Measurements from ENCODE around the gene ADCY4. TPM values are rescaled to one million over a fixed set of nuclear protein-coding genes. Genes with fewer than 3 reads are reported as not detected.

Gene ADCY4
- total RNA-seq, 1 donor from 2014 or later: 42.7 TPM

DNA sequence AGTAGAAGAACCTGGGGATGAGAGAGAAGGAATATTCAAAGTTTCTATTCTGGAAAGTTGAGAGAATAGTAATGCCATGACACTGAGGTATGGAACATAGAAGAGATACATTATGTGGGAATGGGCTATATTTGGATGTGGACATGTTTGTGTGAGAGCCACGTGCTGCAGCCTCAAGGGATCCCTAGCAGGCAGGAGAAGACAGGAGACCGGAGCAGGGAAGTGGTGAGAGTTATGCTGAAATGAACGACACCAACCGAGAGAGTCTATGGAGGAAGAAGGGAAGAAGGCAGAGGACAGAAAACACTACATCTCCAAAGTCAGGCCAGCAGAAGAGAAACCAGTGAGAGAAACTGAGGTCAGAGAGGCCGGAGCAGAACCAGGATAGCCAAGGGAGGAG lies 14.9 kb upstream of the ADCY4 start:
- intact Hi-C loops (cut with DNase I): no loop called here
- no peak for ATAC-seq
- Histone ChIP-seq H3K4me3 (no peak overlapping the region), H3K27ac (no peak overlapping the region), H3K4me1 (peaks cover 19% of the 10 kb centered on the region), H3K36me3 (no peaks in the 10 kb centered on the region), H3K27me3 (ENCODE audit: low read depth) (no peaks in the 10 kb centered on the region), H3K9me3 (no peaks in the 10 kb centered on the region)
- DNase-seq: no peak
- TF ChIP-seq, protein P1, sequence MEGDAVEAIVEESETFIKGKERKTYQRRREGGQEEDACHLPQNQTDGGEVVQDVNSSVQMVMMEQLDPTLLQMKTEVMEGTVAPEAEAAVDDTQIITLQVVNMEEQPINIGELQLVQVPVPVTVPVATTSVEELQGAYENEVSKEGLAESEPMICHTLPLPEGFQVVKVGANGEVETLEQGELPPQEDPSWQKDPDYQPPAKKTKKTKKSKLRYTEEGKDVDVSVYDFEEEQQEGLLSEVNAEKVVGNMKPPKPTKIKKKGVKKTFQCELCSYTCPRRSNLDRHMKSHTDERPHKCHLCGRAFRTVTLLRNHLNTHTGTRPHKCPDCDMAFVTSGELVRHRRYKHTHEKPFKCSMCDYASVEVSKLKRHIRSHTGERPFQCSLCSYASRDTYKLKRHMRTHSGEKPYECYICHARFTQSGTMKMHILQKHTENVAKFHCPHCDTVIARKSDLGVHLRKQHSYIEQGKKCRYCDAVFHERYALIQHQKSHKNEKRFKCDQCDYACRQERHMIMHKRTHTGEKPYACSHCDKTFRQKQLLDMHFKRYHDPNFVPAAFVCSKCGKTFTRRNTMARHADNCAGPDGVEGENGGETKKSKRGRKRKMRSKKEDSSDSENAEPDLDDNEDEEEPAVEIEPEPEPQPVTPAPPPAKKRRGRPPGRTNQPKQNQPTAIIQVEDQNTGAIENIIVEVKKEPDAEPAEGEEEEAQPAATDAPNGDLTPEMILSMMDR (IDR thresholded peaks at IDR 0.05): no peak

DNA sequence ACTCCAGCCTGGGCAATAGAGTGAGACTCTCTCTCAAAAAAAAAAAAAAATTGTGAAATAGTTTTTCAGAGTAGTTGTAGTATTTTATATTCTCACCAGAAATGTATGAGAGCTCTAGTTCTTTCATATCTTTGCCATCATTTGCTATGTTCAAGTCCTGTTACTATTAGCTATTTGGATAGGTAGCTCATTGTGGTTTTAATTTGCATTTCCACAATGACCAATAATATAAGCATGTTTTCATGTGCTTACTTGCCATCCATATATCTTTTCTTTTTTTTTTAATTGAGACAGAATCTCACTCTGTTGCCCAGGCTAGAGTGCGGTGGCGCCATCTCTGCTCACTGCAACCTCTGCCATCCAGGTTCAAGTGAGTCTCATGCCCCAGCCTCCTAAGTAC lies 13.3 kb upstream of the ADCY4 start:
- ATAC-seq (no peak), DNase-seq (no peak)
- Histone ChIP-seq H3K36me3 (no peaks in the 10 kb centered on the region), H3K4me3 (no peak overlapping the region), H3K4me1 (peaks cover 14% of the 10 kb centered on the region), H3K27me3 (ENCODE audit: low read depth) (no peaks in the 10 kb centered on the region), H3K27ac (no peak overlapping the region), H3K9me3 (no peaks in the 10 kb centered on the region)
- intact Hi-C loops (cut with DNase I): no loop called here
- TF ChIP-seq, protein P1 (IDR thresholded peaks at IDR 0.05): no peak

DNA sequence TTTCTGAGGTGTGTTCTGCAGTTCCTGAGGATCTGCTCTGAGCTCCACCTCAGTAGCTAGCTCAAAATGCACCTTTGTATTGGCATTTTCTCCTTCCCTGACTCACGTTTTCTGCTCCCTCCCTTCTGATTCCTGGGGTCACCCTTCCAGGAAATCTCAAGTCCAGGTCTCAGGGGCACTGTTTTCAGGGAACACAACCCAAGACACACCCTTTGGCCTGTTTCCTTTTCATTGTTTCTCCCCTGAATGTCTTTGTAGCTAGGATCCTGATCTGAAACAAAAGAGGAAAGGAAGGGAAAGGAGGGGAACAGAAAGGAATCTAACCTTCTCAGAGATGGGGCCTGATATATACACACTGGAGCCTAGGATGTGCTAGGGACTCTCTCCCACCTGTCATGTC lies 12.3 kb upstream of the ADCY4 start:
- H3K27me3 ChIP-seq (ENCODE audit: low read depth): no peaks in the 10 kb centered on the region
- no peaks in the 10 kb centered on the region for H3K36me3 ChIP-seq
- ATAC-seq (no peak), DNase-seq (no peak)
- H3K27ac ChIP-seq: peak overlapping the region; percentile 53
- H3K9me3 ChIP-seq: no peaks in the 10 kb centered on the region
- H3K4me1 ChIP-seq: peaks cover 10% of the 10 kb centered on the region
- TF ChIP-seq, protein P1 (IDR thresholded peaks at IDR 0.05): no peak
- intact Hi-C loops (cut with DNase I): no loop called here
- no peak overlapping the region for H3K4me3 ChIP-seq

DNA sequence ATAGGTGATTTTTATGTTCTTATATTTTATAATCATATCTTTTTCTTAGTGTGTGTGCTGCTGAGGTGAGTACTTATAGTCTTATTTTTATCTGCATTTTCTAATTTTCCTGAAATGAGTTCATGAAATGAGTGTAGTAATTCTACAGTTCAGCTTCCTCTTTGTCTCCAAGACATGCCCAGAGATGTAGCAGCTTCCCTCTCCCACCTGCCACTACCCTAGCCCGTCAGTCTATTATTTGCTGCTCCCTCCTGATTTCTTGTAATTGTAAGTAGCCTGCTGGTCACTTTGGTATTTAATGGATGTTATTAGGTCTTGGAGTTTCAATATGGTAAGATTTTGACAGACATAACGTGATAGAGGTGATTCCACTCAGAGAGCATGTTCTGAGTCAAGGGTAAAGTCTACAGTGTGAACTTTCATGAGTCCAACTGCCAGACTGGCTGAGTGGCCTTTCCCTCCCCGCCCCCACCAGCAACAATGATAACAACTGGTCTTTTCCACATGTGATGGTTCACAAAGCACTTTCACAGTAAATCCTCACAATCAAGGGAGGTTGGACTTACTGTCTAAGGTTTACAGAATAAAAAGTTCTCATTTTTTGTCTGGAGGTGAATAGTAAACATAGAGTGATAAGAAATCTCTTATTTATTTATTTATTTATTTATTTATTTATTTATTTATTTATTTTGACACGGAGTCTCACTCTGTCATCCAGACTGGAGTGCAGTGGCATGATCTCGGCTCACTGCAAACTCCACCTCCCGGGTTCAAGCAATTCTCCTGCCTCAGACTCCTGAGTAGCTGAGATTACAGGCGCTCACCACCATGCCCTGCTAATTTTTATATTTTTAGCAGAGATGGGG lies 9.2 kb upstream of the ADCY4 start:
- DNase-seq (no peak), ATAC-seq (no peak)
- no peak overlapping the region for H3K27ac ChIP-seq
- H3K9me3 ChIP-seq: no peaks in the 10 kb centered on the region
- H3K36me3 ChIP-seq: no peaks in the 10 kb centered on the region
- peaks cover 11% of the 10 kb centered on the region for H3K4me1 ChIP-seq
- no peak overlapping the region for H3K4me3 ChIP-seq
- intact Hi-C loops (cut with DNase I): no loop called here
- H3K27me3 ChIP-seq (ENCODE audit: low read depth): no peaks in the 10 kb centered on the region
- TF ChIP-seq, protein P1 (IDR thresholded peaks at IDR 0.05): no peak

DNA sequence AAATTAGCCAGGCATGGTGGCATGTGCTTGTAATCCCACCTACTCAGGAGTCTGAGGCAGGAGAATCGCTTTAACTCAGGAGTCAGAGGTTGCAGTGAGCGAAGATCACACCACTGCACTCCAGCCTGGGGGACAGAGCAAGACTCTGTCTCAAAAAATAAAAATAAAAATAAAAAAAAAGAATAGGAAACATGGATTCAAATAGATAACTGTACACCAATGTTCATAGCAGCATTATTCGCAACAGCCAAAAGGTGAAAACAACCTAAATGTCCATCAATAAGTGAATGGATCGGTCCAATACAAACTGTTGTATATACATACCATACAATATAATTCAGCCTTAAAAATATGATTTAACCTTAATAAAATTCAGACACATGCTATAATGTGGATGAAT lies 8.0 kb upstream of the ADCY4 start:
- Histone ChIP-seq H3K4me1 (peaks cover 20% of the 10 kb centered on the region), H3K4me3 (no peak overlapping the region), H3K27ac (no peak overlapping the region), H3K9me3 (no peaks in the 10 kb centered on the region), H3K27me3 (ENCODE audit: low read depth) (no peaks in the 10 kb centered on the region), H3K36me3 (peaks cover 4% of the 10 kb centered on the region)
- ATAC-seq (no peak), DNase-seq (no peak)
- TF ChIP-seq, protein P1 (IDR thresholded peaks at IDR 0.05): no peak
- intact Hi-C loops (cut with DNase I): no loop called here
